HG02642 (cell line): ENCODE data around the gene PLEKHH1.
A peak's percentile ranks its signal among the peaks of the same experiment; 100 is the strongest.
"Not testable (repeated sequence)": the region's sequence is repeated elsewhere in the genome, so short reads cannot be mapped to it uniquely, and the experiment has no call there.

ENCODE experiments used
- ATAC-seq: cut with Tn5 transposase; IDR thresholded peaks from one replicate; pipeline ENCODE4 v1.9.1; 2021; ENCODE audit warnings: mild to moderate bottlenecking; ENCODE audit not compliant: unreplicated experiment, poor library complexity

PLEKHH1 gene

GRCh38 chr14:67579040-67579439, 46.0 kb downstream of the PLEKHH1 start:
- ATAC-seq: no peak

- ATAC-seq: no peak
Measured at GRCh38 chr14:67579636-67580035, 46.5 kb downstream of the PLEKHH1 start.

- ATAC-seq: no peak
Measured at GRCh38 chr14:67580336-67581171, 47.5 kb downstream of the PLEKHH1 start.

GRCh38 chr14:67581643-67582042, 48.6 kb downstream of the PLEKHH1 start:
- no peak for ATAC-seq

GRCh38 chr14:67582061-67582460, 49.0 kb downstream of the PLEKHH1 start:
- ATAC-seq: no peak

- ATAC-seq: peak; percentile 60
Measured at GRCh38 chr14:67583711-67584644, 50.9 kb downstream of the PLEKHH1 start.

GRCh38 chr14:67584978-67585377, 51.9 kb downstream of the PLEKHH1 start:
- no peak for ATAC-seq

- no peak for ATAC-seq
Measured at GRCh38 chr14:67586369-67586768, 53.3 kb downstream of the PLEKHH1 start.

GRCh38 chr14:67589204-67589770, 56.2 kb downstream of the PLEKHH1 start:
- ATAC-seq: no peak

GRCh38 chr14:67593650-67594049, 60.6 kb downstream of the PLEKHH1 start:
- ATAC-seq: not testable (repeated sequence)

GRCh38 chr14:67595392-67595791, 62.3 kb downstream of the PLEKHH1 start:
- ATAC-seq: no peak

- ATAC-seq: peak; percentile 96
Measured at GRCh38 chr14:67599698-67600561, 66.8 kb downstream of the PLEKHH1 start, which contains the start of gene PIGH. PIGH (minus strand) TSS chr14:67600268; CDS start chr14:67600203, 65 bp downstream.

GRCh38 chr14:67600562-67600974, 67.5 kb downstream of the PLEKHH1 start:
- not testable (repeated sequence) for ATAC-seq

- ATAC-seq: no peak
Measured at GRCh38 chr14:67602076-67602475, 69.0 kb downstream of the PLEKHH1 start.

- ATAC-seq: peak; percentile 63
Measured at GRCh38 chr14:67602995-67603545, 70.0 kb downstream of the PLEKHH1 start.

GRCh38 chr14:67607646-67608045, 74.6 kb downstream of the PLEKHH1 start:
- ATAC-seq: no peak

GRCh38 chr14:67609642-67610310, 76.7 kb downstream of the PLEKHH1 start:
- ATAC-seq: no peak

- no peak for ATAC-seq
Measured at GRCh38 chr14:67610491-67610890, 77.4 kb downstream of the PLEKHH1 start.

- ATAC-seq: no peak
Measured at GRCh38 chr14:67618617-67619063, 85.5 kb downstream of the PLEKHH1 start.
